ENCODE results near the gene OR4D5. TPM values are rescaled to one million over a fixed set of nuclear protein-coding genes. Genes with fewer than 3 reads are reported as not detected.

Gene OR4D5
- total and polyA plus RNA-seq, 2 of the 8 experiments (the other 6 are each of a cell fraction or from before 2014, with no cell fraction given), result not detected

DNA sequence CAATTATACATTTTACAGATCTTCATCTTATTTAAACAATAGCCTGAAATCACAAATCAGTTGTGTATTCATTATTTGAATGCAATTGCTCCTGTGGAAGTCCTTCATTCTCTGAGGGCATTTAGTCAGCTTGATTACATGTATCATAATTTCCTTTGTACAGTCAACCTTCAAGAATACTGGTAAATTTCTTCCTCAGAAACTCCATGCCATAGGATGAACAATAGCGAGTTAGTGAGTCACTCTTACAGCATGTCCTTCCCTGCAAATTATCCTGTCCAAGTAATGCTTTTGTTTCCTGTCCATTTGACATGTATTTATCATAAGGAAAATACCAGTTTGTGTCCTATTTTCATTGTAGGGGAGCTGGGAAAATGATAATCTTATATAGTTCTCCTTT, 34.4 kb downstream of the OR4D5 start:
- no peak overlapping the region for H3K14ac ChIP-seq (ENCODE audit: insufficient read length)
- ChIA-PET CTCF (ENCODE audit: partially characterized antibody) (no interaction called here), POLR2A (ENCODE audit: partially characterized antibody) (no interaction called here)
- no peaks in the 10 kb centered on the region for H3K79me2 ChIP-seq (ENCODE audit: control insufficient read depth in 1 of 2, insufficient read depth in 2 of 2, low read length in 2 of 2)
- H3K18ac ChIP-seq (ENCODE audit: extremely low read depth, low read length), result no peak overlapping the region
- H3K36me3 ChIP-seq (ENCODE audit: control insufficient read depth in 2 of 4, insufficient read depth in 4 of 4, low read length in 3 of 4), result no peaks in the 10 kb centered on the region
- no peak overlapping the region for H2BK120ac ChIP-seq (replicated peaks; ENCODE audit: low read depth, low read length)
- H2AFZ ChIP-seq (ENCODE audit: low read length), result no peak overlapping the region
- no peak overlapping the region for H3K4me3 ChIP-seq (ENCODE audit: extremely low read depth in 1 of 4, insufficient read depth in 2 of 4, low read depth in 3 of 4, low read length in 4 of 4)
- H3K4me1 ChIP-seq (replicated peaks in 1 of 4; ENCODE audit: control insufficient read depth in 3 of 4, insufficient read depth in 4 of 4, low read length in 3 of 4), result no peaks in the 10 kb centered on the region
- WGBS, 2 experiments (ENCODE audit: extremely low coverage in 1 of 2, insufficient coverage in 1 of 2, insufficient read length in 1 of 2, insufficient replicate concordance in 2 of 2, low coverage in 1 of 2, low lambda C conversion rate in 2 of 2, missing lambda C conversion rate in 1 of 2), result 77% methylated on average over 1 of the region's 1 CpG; no CpG with 5 or more reads in 1 of the 2 experiments
- H3K4ac ChIP-seq (replicated peaks; ENCODE audit: insufficient read length, low read depth, low read length), result no peak overlapping the region
- no peak overlapping the region for H2AK5ac ChIP-seq (ENCODE audit: low read depth, low read length)
- H3K23me2 ChIP-seq (ENCODE audit: low read depth, low read length), result no peaks in the 10 kb centered on the region
- no peak overlapping the region for H3K4me2 ChIP-seq (ENCODE audit: insufficient read depth in 1 of 2, low read depth in 2 of 2, low read length in 2 of 2)
- H3K79me1 ChIP-seq (ENCODE audit: low read depth, low read length), result no peaks in the 10 kb centered on the region
- no peak overlapping the region for H2BK15ac ChIP-seq (ENCODE audit: low read length)
- DNase-seq (ENCODE audit: low read depth in 1 of 2, low spot score in 2 of 2) (no peak), FAIRE-seq (no peak)
- H2BK12ac ChIP-seq (ENCODE audit: low read depth, low read length), result no peak overlapping the region
- H4K91ac ChIP-seq (replicated peaks; ENCODE audit: insufficient read length, low read length), result no peak overlapping the region
- no peak overlapping the region for H3K27ac ChIP-seq (ENCODE audit: low read depth, low read length)
- no peaks in the 10 kb centered on the region for H4K20me1 ChIP-seq (replicated peaks in 1 of 2; ENCODE audit: control insufficient read depth in 1 of 2, insufficient read depth in 2 of 2, low read length in 2 of 2)
- no peaks in the 10 kb centered on the region for H3K9me3 ChIP-seq (ENCODE audit: insufficient read depth in 2 of 2, low read depth in 1 of 2, low read length in 1 of 2)
- H3K27me3 ChIP-seq (replicated peaks in 1 of 4; ENCODE audit: control insufficient read depth in 3 of 4, extremely low read depth in 1 of 4, insufficient read depth in 3 of 4, low read length in 3 of 4), result no peaks in the 10 kb centered on the region
- no peak overlapping the region for H3K56ac ChIP-seq (replicated peaks; ENCODE audit: insufficient read length, low read depth, low read length)
- no peak overlapping the region for H3K9ac ChIP-seq (replicated peaks in 1 of 4; ENCODE audit: extremely low read depth in 1 of 4, low read depth in 3 of 4, low read length in 3 of 4)
- no peak overlapping the region for H2BK20ac ChIP-seq (ENCODE audit: low read length)
- no peak overlapping the region for H4K8ac ChIP-seq (ENCODE audit: extremely low read depth, insufficient read depth, low read length)
- H2BK5ac ChIP-seq (ENCODE audit: low read depth, low read length), result no peak overlapping the region
- H4K5ac ChIP-seq (ENCODE audit: insufficient read length, low read depth, low read length), result no peak overlapping the region
- no peak overlapping the region for H3K23ac ChIP-seq (ENCODE audit: insufficient read length)
- TF ChIP-seq CHD2 (IDR thresholded peaks at IDR 0.05; ENCODE audit: low read length) (no peak), POLR2AphosphoS5 (IDR thresholded peaks at IDR 0.05; ENCODE audit: low read depth, low read length) (no peak), POU5F1 (IDR thresholded peaks at IDR 0.05; ENCODE audit: low read depth, low read length) (no peak), EGR1 (IDR thresholded peaks at IDR 0.05; ENCODE audit: borderline replicate concordance, low read depth, low read length) (no peak), SRF (IDR thresholded peaks at IDR 0.05; ENCODE audit: low read depth, low read length) (no peak), KDM5A (IDR thresholded peaks at IDR 0.05; ENCODE audit: low read length) (no peak)
